K562 (cell line): ENCODE data around the gene BTNL8. TPM values are rescaled to one million over a fixed set of nuclear protein-coding genes. Genes with fewer than 3 reads are reported as not detected.

ENCODE experiments used
- ATAC-seq: fragments of 200-7000 bp; cut with Tn5 transposase; 3 replicates; pipeline ENCODE4 v1.9.1; 2020; ENCODE audit warnings: moderate library complexity
- BruUV-seq: library from RNA; stranded (reverse); fragments of 400-500 nt; replicated peaks from 2 replicates; lab custom pipeline; 2021; lab: Mats Ljungman, UMichigan
- CTCF ChIA-PET: fragments of 300-600 bp; formaldehyde crosslinking; extraction: SDS; loops from one replicate; lab custom pipeline; 2021; ENCODE audit warnings: low intra/inter-chr PET ratio; lab: Yijun Ruan, JAX
- POLR2A ChIA-PET: fragments of 300-600, 350-650 bp; sonication (Branson Sonifier 250); formaldehyde crosslinking; extraction: SDS; loops from one replicate; lab custom pipeline; 2021; ENCODE audit warnings: antibody characterized with exemption, inconsistent platforms; lab: Yijun Ruan, JAX
- DNase-seq, 4 experiments: peaks; one replicate each; pipeline versions ENCODE4 v3.0.0 to v3.0.0-alpha.2; 2011 to 2018; ENCODE audit warnings: low spot score in 3 of 4, mixed read lengths in 3 of 4; ENCODE audit errors: extremely low read depth in 1 of 4
- FAIRE-seq: peaks from 2 replicates; lab custom pipeline; 2011; peaks lifted over from hg19 to GRCh38; lab: Jason Lieb, UNC
- H2AFZ ChIP-seq: 2 replicates; pipeline ENCODE4 v1.6.0; 2011; ENCODE audit warnings: low read depth, low read length, control low read depth, inconsistent platforms
- H3K27ac ChIP-seq: fragments of 200-600 bp; 3 replicates; pipeline ENCODE4 v1.8.0; 2011; ENCODE audit warnings: low read depth, mild to moderate bottlenecking, control low read depth, inconsistent platforms, low read length, moderate library complexity, mixed read lengths; ENCODE audit errors: extremely low read depth
- H3K27me3 ChIP-seq, 2 experiments: fragments of 300-600 bp in 1 of 2; 2 replicates in 1 of 2; 3 replicates in 1 of 2; pipeline versions ENCODE4 v1.6.0 to v1.8.0; 2011; ENCODE audit warnings: inconsistent platforms in 2 of 2, low read length in 2 of 2, mild to moderate bottlenecking in 1 of 2, mixed read lengths in 1 of 2, moderate library complexity in 1 of 2; ENCODE audit not compliant: control insufficient read depth in 2 of 2, insufficient read depth in 2 of 2
- H3K36me3 ChIP-seq: fragments of 300-600 bp; 3 replicates; pipeline ENCODE4 v1.8.0; 2011; ENCODE audit warnings: mild to moderate bottlenecking, low read length, inconsistent platforms; ENCODE audit not compliant: control insufficient read depth, insufficient read depth
- H3K4me1 ChIP-seq, 2 experiments: fragments of 200-600 bp in 1 of 2; replicated peaks in 1 of 2; 2 replicates in 1 of 2; 3 replicates in 1 of 2; pipeline versions ENCODE4 v1.5.1 to v1.8.0; 2011; ENCODE audit warnings: inconsistent platforms in 2 of 2, low read length in 2 of 2, mild to moderate bottlenecking in 1 of 2, mixed read lengths in 1 of 2, moderate library complexity in 1 of 2; ENCODE audit not compliant: control insufficient read depth in 2 of 2, insufficient read depth in 2 of 2
- H3K4me2 ChIP-seq: 2 replicates; pipeline ENCODE4 v1.6.1; 2011; ENCODE audit warnings: low read length, control low read depth, inconsistent platforms, mixed read lengths; ENCODE audit not compliant: insufficient read depth
- H3K4me3 ChIP-seq: fragments of 200-600 bp; sonication (generic), shearing (Covaris generic); 2 replicates; pipeline ENCODE4 v1.5.1; 2016; ENCODE audit warnings: control low read depth, inconsistent platforms
- H3K79me2 ChIP-seq: fragments of 200-600 bp; 3 replicates; pipeline ENCODE4 v1.8.0; 2011; ENCODE audit warnings: low read length, inconsistent platforms; ENCODE audit not compliant: control insufficient read depth, insufficient read depth
- H3K9ac ChIP-seq, 2 experiments: 2 replicates each; pipeline versions ENCODE4 v1.6.0 to v1.6.1; 2011; ENCODE audit warnings: low read depth in 2 of 2, low read length in 2 of 2, control low read depth in 1 of 2, inconsistent platforms in 1 of 2, mild to moderate bottlenecking in 1 of 2, mixed read lengths in 1 of 2; ENCODE audit not compliant: insufficient read depth in 1 of 2
- H3K9me1 ChIP-seq: one replicate; pipeline ENCODE4 v1.6.0; 2011; ENCODE audit warnings: inconsistent platforms, mild to moderate bottlenecking, low read length, moderate library complexity; ENCODE audit not compliant: control insufficient read depth, insufficient read depth
- H3K9me3 ChIP-seq: replicated peaks from 2 replicates; pipeline ENCODE4 v1.5.1; 2011; ENCODE audit warnings: low read depth, low read length, inconsistent platforms; ENCODE audit not compliant: control insufficient read depth, insufficient read depth
- H4K20me1 ChIP-seq: replicated peaks from 2 replicates; pipeline ENCODE4 v1.6.1; 2011; ENCODE audit warnings: low read length, inconsistent platforms, mixed read lengths; ENCODE audit not compliant: control insufficient read depth, insufficient read depth
- DMBX1 ChIP-seq: fragments of 250-450 bp; sonication (Bioruptor Pico); IDR thresholded peaks from 2 replicates; pipeline ENCODE4 v1.8.0; 2022; ENCODE audit warnings: inconsistent platforms, mild to moderate bottlenecking, moderate library complexity, borderline replicate concordance
- SETDB1 ChIP-seq: IDR thresholded peaks from one replicate; pipeline ENCODE4 v1.6.1; 2012; ENCODE audit warnings: low read length, control low read depth, inconsistent platforms
- ZNF12 ChIP-seq: sonication (generic); formaldehyde crosslinking; IDR thresholded peaks from 2 replicates; pipeline ENCODE4 v1.4.0; 2020; ENCODE audit warnings: mild to moderate bottlenecking, missing genetic modification reagents
- ZNF165 ChIP-seq: fragments of 250-450 bp; sonication (Bioruptor Pico); IDR thresholded peaks from 2 replicates; pipeline ENCODE4 v1.4.0; 2020; ENCODE audit warnings: borderline replicate concordance
- ZNF212 ChIP-seq: fragments of 450-650 bp; formaldehyde crosslinking; IDR thresholded peaks from 2 replicates; pipeline ENCODE4 v1.4.0; 2020; ENCODE audit warnings: mild to moderate bottlenecking
- WGBS: fragments of 100-300 bp; shearing (Covaris generic); methylation state at CpG from one replicate; pipeline ENCODE4 v1.1.6; 2016; ENCODE audit warnings: low coverage, mixed read lengths; ENCODE audit not compliant: insufficient coverage; ENCODE audit errors: missing lambda C conversion rate; 5-methylcytosine and 5-hydroxymethylcytosine counted together
- in situ Hi-C: fragments of 300-500 bp; cut with MboI; formaldehyde crosslinking; loops from 4 replicates; pipeline ENCODE4 v1.15.0; 2018; ENCODE audit warnings: inconsistent platforms, mixed read lengths
- intact Hi-C: fragments of 100-400 bp; cut with micrococcal nuclease; formaldehyde crosslinking; loops from 2 replicates; pipeline ENCODE4 v1.14.2; 2022
- polyA plus RNA-seq, 8 experiments: library from polyadenylated mRNA; depleted of rRNA in 4 of 8; stranded (reverse) in 5 of 8; unstranded in 3 of 8; fragments of >200 nt; fragmentation: Nextera tagmentation in 2 of 8; fragmentation: Illumina TruSeq in 1 of 8; extraction: Ambion mirVana in 2 of 8; extraction: Trizol in 1 of 8; gene quantifications; 2 replicates each; pipeline versions ENCODE4 v1.2.1 to v1.2.3, GENCODE V29; 2011 to 2014; ENCODE audit warnings: inconsistent platforms in 1 of 8, missing spikeins in 1 of 8
- total RNA-seq, 7 experiments: library from RNA; depleted of rRNA in 6 of 7; stranded (reverse); fragments of >200 nt in 6 of 7; fragmentation: Illumina TruSeq in 2 of 7; extraction: Trizol in 2 of 7; gene quantifications; 2 replicates each; pipeline versions ENCODE4 v1.2.1 to v1.2.3, GENCODE V29; 2011 to 2021; ENCODE audit warnings: low replicate concordance in 1 of 7
- TF ChIP-seq, protein P1 (sequence below): fragments of 450-650 bp; IDR thresholded peaks from 2 replicates; pipeline ENCODE4 v1.6.1; 2016; ENCODE audit warnings: low read depth
- TF ChIP-seq, protein P2 (sequence below): fragments of 450-650 bp; formaldehyde crosslinking; IDR thresholded peaks from 2 replicates; pipeline ENCODE4 v1.4.0; 2022; ENCODE audit warnings: missing genetic modification characterization

BTNL8 gene
- total and polyA plus RNA-seq, 9 of the 15 experiments (the other 6 are each of a cell fraction or from before 2014, with no cell fraction given): 0.04 to 0.18 (median 0.07) TPM; not detected in 6

DNA sequence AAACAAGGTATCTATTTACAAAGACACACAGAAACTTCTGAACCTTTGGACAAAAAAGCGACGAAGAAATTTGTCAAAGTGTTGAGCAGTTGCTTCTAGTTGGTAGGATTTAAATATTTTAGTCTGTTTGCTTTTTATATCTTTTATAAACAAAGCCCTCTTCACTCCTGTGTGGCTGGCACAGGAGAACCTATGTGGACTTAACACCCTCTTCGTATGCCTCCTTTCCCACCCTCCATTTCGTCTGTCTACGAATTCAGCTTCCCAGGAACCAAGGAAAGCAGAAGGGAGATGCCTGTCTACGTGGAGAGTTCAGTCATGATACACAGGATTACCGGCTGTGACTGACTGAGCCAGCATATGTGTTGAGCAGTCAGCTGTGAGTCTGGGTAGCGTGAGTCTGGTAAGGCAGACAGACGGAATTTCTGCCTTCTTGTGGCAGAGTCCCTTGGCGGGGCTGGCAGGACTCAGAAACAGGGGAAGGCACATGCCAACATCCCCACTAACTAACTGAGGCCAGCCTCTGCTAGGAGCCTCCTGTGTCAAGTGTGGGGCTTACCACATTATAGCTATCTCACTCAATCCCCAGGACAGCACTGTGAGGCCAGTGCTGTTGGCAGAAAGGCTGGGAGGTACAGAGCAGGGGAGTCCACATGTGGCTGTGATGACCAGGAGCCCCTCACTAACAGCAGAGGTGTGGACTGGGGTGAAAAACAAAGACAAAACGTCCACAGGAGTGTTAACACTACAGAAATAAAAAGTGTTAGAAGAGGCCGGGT lies 24.0 kb upstream of the BTNL8 start:
- Histone ChIP-seq H3K9me1 (no peaks in the 10 kb centered on the region), H3K4me1 (peaks cover 18 to 31% of the 10 kb centered on the region in 2 experiments), H3K27me3 (no peaks in the 10 kb centered on the region), H3K36me3 (no peaks in the 10 kb centered on the region), H3K79me2 (no peaks in the 10 kb centered on the region), H4K20me1 (no peaks in the 10 kb centered on the region), H3K9me3 (no peaks in the 10 kb centered on the region), H3K4me2 (0 out of 2 replicates have a peak overlapping the region, but pooled peaks have one; percentile 84), H2AFZ (peak overlapping the region; percentile 100), H3K27ac (peak overlapping the region; percentile 90), H3K9ac (peak overlapping the region; percentile 1 to 67; a peak in 3 of 4 replicates), H3K4me3 (no peak overlapping the region)
- in situ Hi-C loops: no loop called here
- TF ChIP-seq ZNF12 (no peak), ZNF165 (no peak), DMBX1 (peak; percentile 23; the same call in 1 of the 2 replicates), ZNF212 (no peak), SETDB1 (no peak)
- TF ChIP-seq, protein P1, sequence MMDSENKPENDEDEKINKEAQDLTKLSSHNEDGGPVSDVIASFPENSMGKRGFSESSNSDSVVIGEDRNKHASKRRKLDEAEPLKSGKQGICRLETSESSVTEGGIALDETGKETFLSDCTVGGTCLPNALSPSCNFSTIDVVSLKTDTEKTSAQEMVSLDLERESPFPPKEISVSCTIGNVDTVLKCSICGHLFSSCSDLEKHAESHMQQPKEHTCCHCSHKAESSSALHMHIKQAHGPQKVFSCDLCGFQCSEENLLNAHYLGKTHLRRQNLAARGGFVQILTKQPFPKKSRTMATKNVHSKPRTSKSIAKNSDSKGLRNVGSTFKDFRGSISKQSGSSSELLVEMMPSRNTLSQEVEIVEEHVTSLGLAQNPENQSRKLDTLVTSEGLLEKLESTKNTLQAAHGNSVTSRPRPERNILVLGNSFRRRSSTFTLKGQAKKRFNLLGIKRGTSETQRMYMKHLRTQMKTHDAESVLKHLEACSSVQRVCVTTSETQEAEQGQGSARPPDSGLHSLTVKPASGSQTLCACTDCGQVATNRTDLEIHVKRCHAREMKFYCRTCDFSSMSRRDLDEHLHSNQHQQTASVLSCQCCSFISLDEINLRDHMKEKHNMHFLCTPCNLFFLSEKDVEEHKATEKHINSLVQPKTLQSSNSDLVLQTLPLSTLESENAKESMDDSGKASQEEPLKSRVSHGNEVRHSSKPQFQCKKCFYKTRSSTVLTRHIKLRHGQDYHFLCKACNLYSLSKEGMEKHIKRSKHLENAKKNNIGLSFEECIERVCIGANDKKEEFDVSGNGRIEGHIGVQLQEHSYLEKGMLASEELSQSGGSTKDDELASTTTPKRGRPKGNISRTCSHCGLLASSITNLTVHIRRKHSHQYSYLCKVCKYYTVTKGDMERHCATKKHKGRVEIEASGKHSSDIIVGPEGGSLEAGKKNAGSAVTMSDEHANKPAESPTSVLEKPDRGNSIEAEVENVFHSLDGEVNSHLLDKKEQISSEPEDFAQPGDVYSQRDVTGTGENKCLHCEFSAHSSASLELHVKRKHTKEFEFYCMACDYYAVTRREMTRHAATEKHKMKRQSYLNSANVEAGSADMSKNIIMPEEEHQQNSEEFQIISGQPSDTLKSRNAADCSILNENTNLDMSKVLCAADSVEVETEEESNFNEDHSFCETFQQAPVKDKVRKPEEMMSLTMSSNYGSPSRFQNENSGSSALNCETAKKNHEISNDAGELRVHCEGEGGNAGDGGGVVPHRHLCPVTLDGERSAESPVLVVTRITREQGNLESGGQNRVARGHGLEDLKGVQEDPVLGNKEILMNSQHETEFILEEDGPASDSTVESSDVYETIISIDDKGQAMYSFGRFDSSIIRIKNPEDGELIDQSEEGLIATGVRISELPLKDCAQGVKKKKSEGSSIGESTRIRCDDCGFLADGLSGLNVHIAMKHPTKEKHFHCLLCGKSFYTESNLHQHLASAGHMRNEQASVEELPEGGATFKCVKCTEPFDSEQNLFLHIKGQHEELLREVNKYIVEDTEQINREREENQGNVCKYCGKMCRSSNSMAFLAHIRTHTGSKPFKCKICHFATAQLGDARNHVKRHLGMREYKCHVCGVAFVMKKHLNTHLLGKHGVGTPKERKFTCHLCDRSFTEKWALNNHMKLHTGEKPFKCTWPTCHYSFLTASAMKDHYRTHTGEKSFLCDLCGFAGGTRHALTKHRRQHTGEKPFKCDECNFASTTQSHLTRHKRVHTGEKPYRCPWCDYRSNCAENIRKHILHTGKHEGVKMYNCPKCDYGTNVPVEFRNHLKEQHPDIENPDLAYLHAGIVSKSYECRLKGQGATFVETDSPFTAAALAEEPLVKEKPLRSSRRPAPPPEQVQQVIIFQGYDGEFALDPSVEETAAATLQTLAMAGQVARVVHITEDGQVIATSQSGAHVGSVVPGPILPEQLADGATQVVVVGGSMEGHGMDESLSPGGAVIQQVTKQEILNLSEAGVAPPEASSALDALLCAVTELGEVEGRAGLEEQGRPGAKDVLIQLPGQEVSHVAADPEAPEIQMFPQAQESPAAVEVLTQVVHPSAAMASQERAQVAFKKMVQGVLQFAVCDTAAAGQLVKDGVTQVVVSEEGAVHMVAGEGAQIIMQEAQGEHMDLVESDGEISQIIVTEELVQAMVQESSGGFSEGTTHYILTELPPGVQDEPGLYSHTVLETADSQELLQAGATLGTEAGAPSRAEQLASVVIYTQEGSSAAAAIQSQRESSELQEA: no peak
- TF ChIP-seq, protein P2, sequence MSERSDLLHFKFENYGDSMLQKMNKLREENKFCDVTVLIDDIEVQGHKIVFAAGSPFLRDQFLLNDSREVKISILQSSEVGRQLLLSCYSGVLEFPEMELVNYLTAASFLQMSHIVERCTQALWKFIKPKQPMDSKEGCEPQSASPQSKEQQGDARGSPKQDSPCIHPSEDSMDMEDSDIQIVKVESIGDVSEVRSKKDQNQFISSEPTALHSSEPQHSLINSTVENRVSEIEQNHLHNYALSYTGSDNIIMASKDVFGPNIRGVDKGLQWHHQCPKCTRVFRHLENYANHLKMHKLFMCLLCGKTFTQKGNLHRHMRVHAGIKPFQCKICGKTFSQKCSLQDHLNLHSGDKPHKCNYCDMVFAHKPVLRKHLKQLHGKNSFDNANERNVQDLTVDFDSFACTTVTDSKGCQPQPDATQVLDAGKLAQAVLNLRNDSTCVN (CRISPR knock-in tag): no peak
- intact Hi-C loops: no loop called here
- no peak for DNase-seq
- POLR2A ChIA-PET: interaction anchor here (0.6 to 1.8 kb wide), 4 partner anchors 10 to 75 kb away, joined by 3 to 6 read pairs (median 4); partner anchors contain the start of gene ZFP62
- FAIRE-seq: peak; percentile 44
- CTCF ChIA-PET: no interaction called here
- no peak for ATAC-seq
- 76% methylated on average over 12 of the region's 12 CpGs for WGBS
- BruUV-seq: no TSS peak
